ENCODE results near the gene MXD4.

The MXD4 gene

DNA sequence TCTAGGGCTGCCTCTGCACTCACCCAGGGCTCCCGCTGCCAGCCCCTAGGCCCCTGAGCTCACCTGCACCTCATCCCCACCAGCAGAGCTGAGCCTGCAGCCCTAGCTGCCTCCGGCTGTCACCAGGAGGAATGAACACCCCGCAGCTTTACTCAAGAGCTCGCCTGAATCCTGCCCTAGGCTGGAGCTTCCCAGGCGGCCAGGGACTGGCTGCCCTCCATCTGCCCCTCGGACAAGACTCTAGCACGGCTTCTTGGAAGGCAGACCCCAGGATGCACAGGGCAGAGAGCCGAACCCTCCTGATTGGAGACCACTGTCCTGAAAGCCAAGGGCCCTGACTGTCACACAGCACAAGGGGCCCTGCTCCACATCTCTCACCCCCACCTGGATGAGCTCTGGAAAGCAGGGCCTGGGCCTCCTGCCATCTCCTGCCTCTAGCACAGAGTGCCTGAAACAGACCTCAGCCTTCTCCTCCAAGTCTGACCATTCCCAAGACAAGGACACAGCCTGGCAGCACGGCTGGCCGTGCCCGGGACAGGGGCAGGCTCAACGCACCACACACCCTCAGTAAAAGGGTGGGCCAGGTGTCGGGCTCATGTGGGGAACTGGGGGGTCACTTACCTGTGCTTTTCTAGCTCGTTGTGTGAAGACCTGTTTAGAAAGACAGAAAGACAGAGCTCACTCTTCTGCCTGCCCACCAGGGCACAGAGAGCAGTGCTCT is 4.4 kb downstream of the MXD4 start:
- Histone ChIP-seq H3K9me3 (replicated peaks; ENCODE audit: insufficient read depth, low read length) (no peaks in the 10 kb centered on the region), H3K9ac (ENCODE audit: low read length) (no peak overlapping the region), H3K4me2 (ENCODE audit: low read depth, low read length) (no peak overlapping the region), H3K4me3 (ENCODE audit: low read length) (no peak overlapping the region), H3K4me1 (ENCODE audit: low read length) (peaks cover 5% of the 10 kb centered on the region; the same call in 1 of the 2 replicates), H3K9me2 (replicated peaks; ENCODE audit: insufficient read depth, low read length) (no peaks in the 10 kb centered on the region), H3F3A (ENCODE audit: insufficient read depth, low read length) (peaks cover under 1% of the 10 kb centered on the region; the same call in 1 of the 2 replicates), H3K79me2 (ENCODE audit: low read length) (peaks cover 23% of the 10 kb centered on the region), H3K27me3 (replicated peaks; ENCODE audit: insufficient read depth, low read length) (no peaks in the 10 kb centered on the region), H4K20me1 (ENCODE audit: insufficient read depth, low read length) (no peaks in the 10 kb centered on the region), H2AFZ (ENCODE audit: low read length) (no peak overlapping the region), H3K27ac (ENCODE audit: low read length) (no peak overlapping the region), H3K36me3 (replicated peaks; ENCODE audit: insufficient read depth, low read length) (no peaks in the 10 kb centered on the region)
- no peak for TF ChIP-seq CTCF (IDR thresholded peaks at IDR 0.05; ENCODE audit: low read length)
- no peak for TF ChIP-seq EZH2 (optimal IDR thresholded peaks at IDR 0.05; ENCODE audit: low read depth, low read length)
- TF ChIP-seq EZH2phosphoT487 (IDR thresholded peaks at IDR 0.05; ENCODE audit: low read length), result no peak
- DNase-seq, result no peak

- Histone ChIP-seq H3F3A (ENCODE audit: insufficient read depth, low read length) (no peaks in the 10 kb centered on the region), H3K79me2 (ENCODE audit: low read length) (peaks cover 23% of the 10 kb centered on the region), H3K27ac (ENCODE audit: low read length) (no peak overlapping the region), H3K4me2 (ENCODE audit: low read depth, low read length) (no peak overlapping the region), H4K20me1 (ENCODE audit: insufficient read depth, low read length) (no peaks in the 10 kb centered on the region), H3K9me3 (replicated peaks; ENCODE audit: insufficient read depth, low read length) (no peaks in the 10 kb centered on the region), H3K9ac (ENCODE audit: low read length) (no peak overlapping the region), H3K27me3 (replicated peaks; ENCODE audit: insufficient read depth, low read length) (no peaks in the 10 kb centered on the region), H3K36me3 (replicated peaks; ENCODE audit: insufficient read depth, low read length) (no peaks in the 10 kb centered on the region), H2AFZ (ENCODE audit: low read length) (no peak overlapping the region), H3K9me2 (replicated peaks; ENCODE audit: insufficient read depth, low read length) (no peaks in the 10 kb centered on the region), H3K4me1 (ENCODE audit: low read length) (peaks cover 5% of the 10 kb centered on the region; the same call in 1 of the 2 replicates), H3K4me3 (ENCODE audit: low read length) (no peak overlapping the region)
- no peak for TF ChIP-seq EZH2 (optimal IDR thresholded peaks at IDR 0.05; ENCODE audit: low read depth, low read length)
- no peak for TF ChIP-seq EZH2phosphoT487 (IDR thresholded peaks at IDR 0.05; ENCODE audit: low read length)
- TF ChIP-seq CTCF (IDR thresholded peaks at IDR 0.05; ENCODE audit: low read length), result no peak
- no peak for DNase-seq
Observed at GRCh38 chr4:2256781-2257191, 5.1 kb downstream of the MXD4 start.

DNA sequence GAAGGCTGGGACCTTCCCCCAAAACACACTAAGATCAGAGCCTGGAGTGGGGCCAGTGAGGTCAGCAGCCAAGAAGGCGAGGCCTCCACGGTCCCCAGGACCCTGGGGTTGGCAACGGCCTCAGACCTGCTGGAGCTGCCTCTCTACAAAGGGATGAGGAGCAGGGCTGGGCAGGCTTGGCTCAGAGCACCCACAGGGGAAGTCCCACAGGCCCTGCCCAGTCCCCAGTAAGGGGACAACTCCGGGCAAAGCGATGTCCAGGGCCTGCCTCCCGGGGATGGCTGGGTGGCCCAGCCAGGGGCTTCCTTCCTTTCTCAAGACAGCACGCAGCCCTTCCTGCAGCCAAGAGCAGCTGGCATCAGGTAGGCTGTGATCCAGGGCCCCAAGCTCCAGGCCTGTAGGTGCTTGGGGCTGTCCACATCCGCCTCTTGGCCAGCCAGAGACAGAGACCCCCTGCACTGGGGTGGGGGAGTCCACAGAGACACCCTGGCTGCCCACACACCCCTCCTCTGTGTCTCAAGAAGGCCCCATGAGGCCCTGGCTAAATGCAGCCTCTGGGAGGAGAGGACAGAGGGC is 5.7 kb downstream of the MXD4 start:
- no peak overlapping the region for H3K4me2 ChIP-seq (ENCODE audit: low read depth, low read length)
- no peak overlapping the region for H3K27ac ChIP-seq (ENCODE audit: low read length)

More for the DNA sequence above, 5.7 kb downstream of the MXD4 start:
- DNase-seq, result no peak
- H3K27me3 ChIP-seq (replicated peaks; ENCODE audit: insufficient read depth, low read length), result no peaks in the 10 kb centered on the region
- no peak overlapping the region for H3K4me3 ChIP-seq (ENCODE audit: low read length)
- peaks cover 22% of the 10 kb centered on the region for H3K79me2 ChIP-seq (ENCODE audit: low read length)
- no peak overlapping the region for H3K9ac ChIP-seq (ENCODE audit: low read length)
- H2AFZ ChIP-seq (ENCODE audit: low read length), result no peak overlapping the region
- no peaks in the 10 kb centered on the region for H3F3A ChIP-seq (ENCODE audit: insufficient read depth, low read length)
- peaks cover 5% of the 10 kb centered on the region; the same call in 1 of the 2 replicates for H3K4me1 ChIP-seq (ENCODE audit: low read length)
- H3K9me3 ChIP-seq (replicated peaks; ENCODE audit: insufficient read depth, low read length), result no peaks in the 10 kb centered on the region
- no peaks in the 10 kb centered on the region for H3K36me3 ChIP-seq (replicated peaks; ENCODE audit: insufficient read depth, low read length)
- TF ChIP-seq EZH2 (optimal IDR thresholded peaks at IDR 0.05; ENCODE audit: low read depth, low read length), result no peak
- no peak for TF ChIP-seq EZH2phosphoT487 (IDR thresholded peaks at IDR 0.05; ENCODE audit: low read length)
- TF ChIP-seq CTCF (IDR thresholded peaks at IDR 0.05; ENCODE audit: low read length), result no peak
- H3K9me2 ChIP-seq (replicated peaks; ENCODE audit: insufficient read depth, low read length), result no peaks in the 10 kb centered on the region
- H4K20me1 ChIP-seq (ENCODE audit: insufficient read depth, low read length), result no peaks in the 10 kb centered on the region

Data from MM.1S (cell line).